IMR-90 (cell line): ENCODE data around the gene SLC26A11.

Experiments
- CEBPB ChIP-seq: IDR thresholded peaks from 2 replicates; pipeline ENCODE4 v1.6.1; 2012; ENCODE audit warnings: low read depth, low read length, improper control_type of control experiment
- CHD1 ChIP-seq: IDR thresholded peaks from 2 replicates; pipeline ENCODE4 v1.6.1; 2012; ENCODE audit warnings: low read depth, low read length, improper control_type of control experiment
- CTCF ChIP-seq: conservative IDR thresholded peaks from 2 replicates; pipeline ENCODE4 v1.5.1; 2012; ENCODE audit warnings: mild to moderate bottlenecking, low read depth, low read length, improper control_type of control experiment
- ELK1 ChIP-seq: fragments of 150-350 bp; IDR thresholded peaks from 2 replicates; pipeline ENCODE4 v1.6.1; 2016; ENCODE audit warnings: low read depth, mild to moderate bottlenecking, low read length, moderate library complexity, borderline replicate concordance
- NFE2L2 ChIP-seq: fragments of 150-350 bp; IDR thresholded peaks from 2 replicates; pipeline ENCODE4 v1.6.1; 2016; ENCODE audit warnings: low read depth, mild to moderate bottlenecking, low read length
- POLR2A ChIP-seq: IDR thresholded peaks from 2 replicates; pipeline ENCODE4 v1.6.1; 2012; ENCODE audit warnings: mild to moderate bottlenecking, low read depth, low read length
- RAD21 ChIP-seq: IDR thresholded peaks from 2 replicates; pipeline ENCODE4 v1.6.1; 2012; ENCODE audit warnings: low read length, improper control_type of control experiment
- RCOR1 ChIP-seq: IDR thresholded peaks from 2 replicates; pipeline ENCODE4 v1.6.1; 2012; ENCODE audit warnings: mild to moderate bottlenecking, low read length, improper control_type of control experiment; ENCODE audit not compliant: insufficient replicate concordance
- USF2 ChIP-seq: fragments of 150-350 bp; IDR thresholded peaks from 2 replicates; pipeline ENCODE4 v1.6.1; 2017; ENCODE audit warnings: mild to moderate bottlenecking, antibody characterized with exemption, low read length, low read depth

GRCh38 chr17:80270104-80270503 lies 49.9 kb downstream of the SLC26A11 start:
- TF ChIP-seq RAD21 (no peak), CTCF (no peak), POLR2A (no peak), CEBPB (no peak), ELK1 (no peak), CHD1 (no peak), NFE2L2 (no peak), USF2 (no peak), RCOR1 (no peak)
